ENCODE data around the gene C7orf25. TPM values are rescaled to one million over a fixed set of nuclear protein-coding genes. Genes with fewer than 3 reads are reported as not detected.

C7orf25 gene
- total and polyA plus RNA-seq, 10 donors, result 1.7 to 19.5 (median 5.6) TPM

DNA sequence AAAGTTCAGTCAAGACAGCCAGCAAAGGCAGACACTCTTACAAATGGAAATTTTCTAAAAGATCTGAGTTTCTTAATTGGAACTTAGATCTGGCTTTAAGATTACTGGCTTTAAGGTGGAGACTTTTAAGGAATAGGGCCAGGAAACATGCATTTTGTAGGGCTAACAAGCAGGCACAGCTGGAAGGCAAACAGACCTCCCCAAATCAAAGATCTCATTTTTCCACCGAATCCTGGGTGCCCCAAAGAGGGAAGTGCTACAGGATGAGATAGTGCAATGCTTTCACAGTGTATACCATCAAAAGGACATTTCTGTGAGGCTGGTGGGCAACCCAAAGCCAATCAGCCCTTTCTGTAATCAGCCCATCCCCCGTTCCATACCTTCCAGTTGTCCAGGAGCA, 47.7 kb upstream of the C7orf25 start:
- TF ChIP-seq POLR2A (IDR thresholded peaks at IDR 0.05), result no peak
- TF ChIP-seq, protein P1, sequence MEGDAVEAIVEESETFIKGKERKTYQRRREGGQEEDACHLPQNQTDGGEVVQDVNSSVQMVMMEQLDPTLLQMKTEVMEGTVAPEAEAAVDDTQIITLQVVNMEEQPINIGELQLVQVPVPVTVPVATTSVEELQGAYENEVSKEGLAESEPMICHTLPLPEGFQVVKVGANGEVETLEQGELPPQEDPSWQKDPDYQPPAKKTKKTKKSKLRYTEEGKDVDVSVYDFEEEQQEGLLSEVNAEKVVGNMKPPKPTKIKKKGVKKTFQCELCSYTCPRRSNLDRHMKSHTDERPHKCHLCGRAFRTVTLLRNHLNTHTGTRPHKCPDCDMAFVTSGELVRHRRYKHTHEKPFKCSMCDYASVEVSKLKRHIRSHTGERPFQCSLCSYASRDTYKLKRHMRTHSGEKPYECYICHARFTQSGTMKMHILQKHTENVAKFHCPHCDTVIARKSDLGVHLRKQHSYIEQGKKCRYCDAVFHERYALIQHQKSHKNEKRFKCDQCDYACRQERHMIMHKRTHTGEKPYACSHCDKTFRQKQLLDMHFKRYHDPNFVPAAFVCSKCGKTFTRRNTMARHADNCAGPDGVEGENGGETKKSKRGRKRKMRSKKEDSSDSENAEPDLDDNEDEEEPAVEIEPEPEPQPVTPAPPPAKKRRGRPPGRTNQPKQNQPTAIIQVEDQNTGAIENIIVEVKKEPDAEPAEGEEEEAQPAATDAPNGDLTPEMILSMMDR (IDR thresholded peaks at IDR 0.05 in 8 of 11, conservative IDR thresholded peaks at IDR 0.05 in 3 of 11), result no peak
- no peak for TF ChIP-seq POLR2AphosphoS5 (IDR thresholded peaks at IDR 0.05)
- Histone ChIP-seq H3K4me3 (no peak overlapping the region), H3K4me1 (no peaks in the 10 kb centered on the region), H3K36me3 (no peaks in the 10 kb centered on the region), H3K27me3 (replicated peaks in 1 of 7) (peaks cover 0 to 6% (median 0%) of the 10 kb centered on the region in 7 donors), H3K27ac (no peak overlapping the region), H3K9me3 (peaks cover 0 to 26% (median 15%) of the 10 kb centered on the region in 8 donors)
- intact Hi-C loops (cut with DNase I; ENCODE audit: low total_unique reads), result no loop called here
- no peak for DNase-seq
- whole genome bisulfite sequencing, 5 donors, result 73 to 88% (median 79%) methylated on average over 2 of the region's 2 CpGs

DNA sequence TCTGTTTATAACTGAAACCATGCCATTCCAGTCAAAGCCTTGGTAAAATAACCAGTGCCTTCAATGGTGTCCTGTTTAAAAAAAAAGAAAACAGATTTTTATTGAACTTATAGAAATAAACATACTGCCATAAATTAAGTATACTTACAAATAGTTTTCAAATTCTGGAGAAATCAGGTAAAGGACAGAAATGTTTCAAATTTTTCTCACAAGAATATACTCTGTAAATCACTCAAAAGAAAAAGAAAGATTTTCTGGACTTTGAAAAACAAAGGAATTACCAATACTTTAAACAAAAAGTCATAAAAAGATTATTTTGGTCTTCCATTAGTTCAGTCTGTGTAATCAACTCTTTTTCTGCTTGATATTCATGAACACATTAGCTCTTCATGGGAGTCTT, 44.2 kb upstream of the C7orf25 start:
- TF ChIP-seq, protein P1 (IDR thresholded peaks at IDR 0.05 in 8 of 11, conservative IDR thresholded peaks at IDR 0.05 in 3 of 11), result no peak
- TF ChIP-seq POLR2AphosphoS5 (IDR thresholded peaks at IDR 0.05) (no peak), POLR2A (IDR thresholded peaks at IDR 0.05) (no peak)
- intact Hi-C loops (cut with DNase I; ENCODE audit: low total_unique reads), result no loop called here
- Histone ChIP-seq H3K27me3 (replicated peaks in 1 of 7) (peaks cover 0 to 6% (median 0%) of the 10 kb centered on the region in 7 donors), H3K4me1 (no peaks in the 10 kb centered on the region), H3K4me3 (no peak overlapping the region), H3K9me3 (peaks cover 0 to 26% (median 15%) of the 10 kb centered on the region in 8 donors), H3K27ac (no peak overlapping the region), H3K36me3 (no peaks in the 10 kb centered on the region)
- DNase-seq, result no peak

DNA sequence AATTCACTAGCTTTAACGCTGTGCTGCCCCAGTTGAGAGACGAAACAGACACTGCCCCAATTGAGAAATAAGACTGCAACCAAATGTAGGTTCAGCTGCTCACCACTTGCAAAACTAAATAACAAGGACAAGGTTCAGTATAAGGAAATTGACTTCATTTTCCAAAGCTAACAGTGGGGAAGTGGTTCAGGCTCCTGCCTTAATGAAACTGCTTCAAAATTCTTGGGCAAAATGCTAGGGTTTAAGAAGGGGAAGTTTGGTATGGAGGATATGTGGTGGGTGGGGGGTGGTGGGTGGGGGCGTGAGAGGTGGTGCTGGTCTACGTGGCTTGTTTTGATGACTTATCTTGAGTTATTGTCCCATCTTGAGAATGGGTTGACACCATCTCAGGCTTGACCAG, 42.1 kb upstream of the C7orf25 start:
- TF ChIP-seq POLR2A (IDR thresholded peaks at IDR 0.05), result no peak
- TF ChIP-seq POLR2AphosphoS5 (IDR thresholded peaks at IDR 0.05), result no peak
- TF ChIP-seq, protein P1 (IDR thresholded peaks at IDR 0.05 in 8 of 11, conservative IDR thresholded peaks at IDR 0.05 in 3 of 11), result no peak
- Histone ChIP-seq H3K9me3 (peaks cover 0 to 26% (median 15%) of the 10 kb centered on the region in 8 donors), H3K4me3 (no peak overlapping the region), H3K27ac (no peak overlapping the region), H3K27me3 (replicated peaks in 1 of 7) (no peaks in the 10 kb centered on the region), H3K4me1 (no peaks in the 10 kb centered on the region), H3K36me3 (no peaks in the 10 kb centered on the region)
- DNase-seq, result no peak
- WGBS, 5 donors, result 70 to 89% (median 84%) methylated on average over 4 of the region's 4 CpGs
- intact Hi-C loops (cut with DNase I; ENCODE audit: low total_unique reads), result no loop called here

DNA sequence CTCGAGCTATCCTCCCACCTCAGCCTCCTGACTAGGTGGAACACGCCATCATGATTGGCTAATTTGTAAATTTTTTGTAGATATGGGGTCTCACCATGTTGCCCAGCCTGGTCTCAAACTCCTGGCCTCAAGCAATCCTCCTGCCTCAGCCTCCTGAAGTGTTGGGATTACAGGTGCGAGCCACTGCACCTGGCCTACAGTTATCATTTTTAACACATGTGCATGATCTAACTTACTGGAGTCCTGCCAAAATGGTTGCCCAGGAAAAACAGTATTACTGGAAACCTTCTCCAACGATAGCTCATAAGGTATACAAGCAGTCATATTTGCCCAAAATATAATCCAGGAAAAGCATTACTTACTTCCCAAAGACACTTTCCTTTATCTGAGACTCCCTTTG, 40.5 kb upstream of the C7orf25 start:
- no peaks in the 10 kb centered on the region for H3K27me3 ChIP-seq (replicated peaks in 1 of 7)
- no peaks in the 10 kb centered on the region for H3K4me1 ChIP-seq
- H3K36me3 ChIP-seq, result no peaks in the 10 kb centered on the region
- WGBS, 5 donors, result 74 to 89% (median 82%) methylated on average over 4 of the region's 4 CpGs
- H3K9me3 ChIP-seq, result peaks cover 0 to 23% (median 15%) of the 10 kb centered on the region in 8 donors
- intact Hi-C loops (cut with DNase I; ENCODE audit: low total_unique reads), result no loop called here
- H3K27ac ChIP-seq, result no peak overlapping the region
- DNase-seq, result no peak
- TF ChIP-seq POLR2A (IDR thresholded peaks at IDR 0.05), result no peak
- TF ChIP-seq, protein P1 (IDR thresholded peaks at IDR 0.05 in 8 of 11, conservative IDR thresholded peaks at IDR 0.05 in 3 of 11), result no peak
- no peak for TF ChIP-seq POLR2AphosphoS5 (IDR thresholded peaks at IDR 0.05)
- no peak overlapping the region for H3K4me3 ChIP-seq
